NB4 (cell line): ENCODE data around the gene SMIM21.

Experiments
- DNase-seq: peaks from one replicate; pipeline ENCODE4 v3.0.0; 2010; ENCODE audit warnings: low read depth
- H3K4me3 ChIP-seq: one replicate; pipeline ENCODE4 v1.5.1; 2011; ENCODE audit warnings: mild to moderate bottlenecking, low read depth, low read length, moderate library complexity
- MAX ChIP-seq: IDR thresholded peaks from 2 replicates; pipeline ENCODE4 v1.6.1; 2011; ENCODE audit warnings: low read depth, low read length
- MYC ChIP-seq: IDR thresholded peaks from 2 replicates; pipeline ENCODE4 v1.6.1; 2011; ENCODE audit warnings: low read depth, low read length
- POLR2A ChIP-seq: IDR thresholded peaks from 2 replicates; pipeline ENCODE4 v1.6.1; 2011; ENCODE audit warnings: mild to moderate bottlenecking; ENCODE audit not compliant: insufficient read length; ENCODE audit errors: extremely low read depth
- TF ChIP-seq, protein P1 (sequence below): IDR thresholded peaks from one replicate; pipeline ENCODE4 v1.5.1; 2012; ENCODE audit warnings: low read depth, low read length

Gene SMIM21

GRCh38 chr18:75456199-75456631 lies 28.7 kb upstream of the SMIM21 start:
- DNase-seq: no peak
- no peak overlapping the region for H3K4me3 ChIP-seq
- TF ChIP-seq MYC (no peak), MAX (no peak), POLR2A (no peak)
- TF ChIP-seq, protein P1, sequence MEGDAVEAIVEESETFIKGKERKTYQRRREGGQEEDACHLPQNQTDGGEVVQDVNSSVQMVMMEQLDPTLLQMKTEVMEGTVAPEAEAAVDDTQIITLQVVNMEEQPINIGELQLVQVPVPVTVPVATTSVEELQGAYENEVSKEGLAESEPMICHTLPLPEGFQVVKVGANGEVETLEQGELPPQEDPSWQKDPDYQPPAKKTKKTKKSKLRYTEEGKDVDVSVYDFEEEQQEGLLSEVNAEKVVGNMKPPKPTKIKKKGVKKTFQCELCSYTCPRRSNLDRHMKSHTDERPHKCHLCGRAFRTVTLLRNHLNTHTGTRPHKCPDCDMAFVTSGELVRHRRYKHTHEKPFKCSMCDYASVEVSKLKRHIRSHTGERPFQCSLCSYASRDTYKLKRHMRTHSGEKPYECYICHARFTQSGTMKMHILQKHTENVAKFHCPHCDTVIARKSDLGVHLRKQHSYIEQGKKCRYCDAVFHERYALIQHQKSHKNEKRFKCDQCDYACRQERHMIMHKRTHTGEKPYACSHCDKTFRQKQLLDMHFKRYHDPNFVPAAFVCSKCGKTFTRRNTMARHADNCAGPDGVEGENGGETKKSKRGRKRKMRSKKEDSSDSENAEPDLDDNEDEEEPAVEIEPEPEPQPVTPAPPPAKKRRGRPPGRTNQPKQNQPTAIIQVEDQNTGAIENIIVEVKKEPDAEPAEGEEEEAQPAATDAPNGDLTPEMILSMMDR: no peak

- no peak overlapping the region for H3K4me3 ChIP-seq
- no peak for TF ChIP-seq POLR2A
- TF ChIP-seq, protein P1: no peak
- TF ChIP-seq MYC: no peak
- no peak for TF ChIP-seq MAX
- DNase-seq: no peak
These were observed 28.0 kb upstream of the SMIM21 start for GRCh38 chr18:75455249-75456198.

DNA sequence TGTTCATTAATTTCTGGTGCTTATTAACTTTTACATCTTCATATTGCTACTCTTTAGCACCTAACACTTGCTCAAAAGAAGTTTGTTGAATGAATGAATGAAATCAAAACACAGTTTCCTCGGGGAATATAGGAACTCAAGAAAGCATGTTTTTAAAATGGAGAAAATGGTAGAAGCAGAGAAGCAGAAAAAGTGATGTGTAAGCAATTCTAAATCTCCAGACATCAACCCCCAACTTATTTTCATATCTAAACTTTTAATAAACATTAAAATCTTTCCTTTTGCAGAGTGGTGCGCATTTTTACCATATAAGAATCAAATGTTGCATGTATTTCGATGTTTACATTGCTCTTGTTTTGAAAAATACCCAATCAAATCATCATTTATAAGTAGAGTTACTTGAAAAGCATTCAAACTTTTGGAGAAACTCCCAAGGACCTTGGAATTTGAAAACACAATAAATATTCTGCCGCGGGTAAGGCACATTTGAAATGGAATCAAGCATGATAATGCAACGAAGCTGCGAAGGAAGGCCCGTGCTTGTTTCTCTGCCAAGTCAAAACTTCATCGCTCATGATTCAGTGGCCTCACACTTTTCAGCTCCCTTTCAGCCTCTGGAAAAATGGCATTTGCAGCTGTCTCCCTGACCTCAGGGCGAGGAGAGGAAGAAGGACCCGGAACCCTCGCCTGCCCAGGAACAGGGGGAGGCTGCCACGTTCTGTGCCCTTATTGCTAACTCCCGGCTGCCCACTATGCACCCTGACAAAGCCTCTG lies 26.7 kb upstream of the SMIM21 start:
- TF ChIP-seq, protein P1: no peak
- no peak overlapping the region for H3K4me3 ChIP-seq
- no peak for DNase-seq

GRCh38 chr18:75450906-75451305 lies 23.4 kb upstream of the SMIM21 start:
- no peak overlapping the region for H3K4me3 ChIP-seq
- no peak for DNase-seq
- TF ChIP-seq MYC (no peak), POLR2A (no peak), MAX (no peak)
- TF ChIP-seq, protein P1: no peak

- no peak for DNase-seq
- no peak for TF ChIP-seq POLR2A
- no peak for TF ChIP-seq MAX
- TF ChIP-seq, protein P1: no peak
- no peak for TF ChIP-seq MYC
- H3K4me3 ChIP-seq: no peak overlapping the region
These were observed 14.4 kb upstream of the SMIM21 start for GRCh38 chr18:75441896-75442295.
